ENCODE measurements around the gene CFTR. TPM values are rescaled to one million over a fixed set of nuclear protein-coding genes. Genes with fewer than 3 reads are reported as not detected.

The CFTR gene
- total and polyA plus RNA-seq, 2 donors (not counting 1 experiment from before 2014, with no cell fraction given) = under 0.01 to 0.25 TPM

- Histone ChIP-seq H3K9ac (ENCODE audit: insufficient read depth, low read length) (no peak overlapping the region), H3K79me2 (ENCODE audit: control insufficient read depth, insufficient read depth, low read length) (no peaks in the 10 kb centered on the region), H2AFZ (ENCODE audit: low read length) (no peak overlapping the region), H3K36me3 (ENCODE audit: control insufficient read depth, insufficient read depth, low read length) (no peaks in the 10 kb centered on the region), H3K4me3 (replicated peaks in 1 of 4; ENCODE audit: control extremely low read depth in 1 of 4, insufficient read depth in 1 of 4, low read depth in 3 of 4, low read length in 4 of 4) (no peak overlapping the region), H4K20me1 (ENCODE audit: control insufficient read depth, extremely low read depth, insufficient read depth, low read length) (no peaks in the 10 kb centered on the region), H3K4me2 (ENCODE audit: extremely low read depth, insufficient read depth, low read length) (no peak overlapping the region), H3K9me3 (ENCODE audit: control insufficient read depth, insufficient read depth, low read depth, low read length) (no peaks in the 10 kb centered on the region), H3K27ac (ENCODE audit: insufficient read depth, low read length) (no peak overlapping the region), H3K27me3 (ENCODE audit: control insufficient read depth, insufficient read depth, low read length) (no peaks in the 10 kb centered on the region), H3K4me1 (ENCODE audit: control insufficient read depth, extremely low read depth, insufficient read depth, low read length) (no peaks in the 10 kb centered on the region)
- TF ChIP-seq, protein P1, sequence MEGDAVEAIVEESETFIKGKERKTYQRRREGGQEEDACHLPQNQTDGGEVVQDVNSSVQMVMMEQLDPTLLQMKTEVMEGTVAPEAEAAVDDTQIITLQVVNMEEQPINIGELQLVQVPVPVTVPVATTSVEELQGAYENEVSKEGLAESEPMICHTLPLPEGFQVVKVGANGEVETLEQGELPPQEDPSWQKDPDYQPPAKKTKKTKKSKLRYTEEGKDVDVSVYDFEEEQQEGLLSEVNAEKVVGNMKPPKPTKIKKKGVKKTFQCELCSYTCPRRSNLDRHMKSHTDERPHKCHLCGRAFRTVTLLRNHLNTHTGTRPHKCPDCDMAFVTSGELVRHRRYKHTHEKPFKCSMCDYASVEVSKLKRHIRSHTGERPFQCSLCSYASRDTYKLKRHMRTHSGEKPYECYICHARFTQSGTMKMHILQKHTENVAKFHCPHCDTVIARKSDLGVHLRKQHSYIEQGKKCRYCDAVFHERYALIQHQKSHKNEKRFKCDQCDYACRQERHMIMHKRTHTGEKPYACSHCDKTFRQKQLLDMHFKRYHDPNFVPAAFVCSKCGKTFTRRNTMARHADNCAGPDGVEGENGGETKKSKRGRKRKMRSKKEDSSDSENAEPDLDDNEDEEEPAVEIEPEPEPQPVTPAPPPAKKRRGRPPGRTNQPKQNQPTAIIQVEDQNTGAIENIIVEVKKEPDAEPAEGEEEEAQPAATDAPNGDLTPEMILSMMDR (conservative IDR thresholded peaks at IDR 0.05 in 1 of 2, IDR thresholded peaks at IDR 0.05 in 1 of 2; ENCODE audit: low read depth in 1 of 2, low read length in 2 of 2) = no peak
- no peak for TF ChIP-seq EZH2 (IDR thresholded peaks at IDR 0.05; ENCODE audit: low read length, missing control alignments)
- DNase-seq (ENCODE audit: low read depth in 2 of 2) = no peak
Measured at GRCh38 chr7:117544061-117544460, 64.2 kb downstream of the CFTR start.

- Histone ChIP-seq H3K4me1 (ENCODE audit: control insufficient read depth, extremely low read depth, insufficient read depth, low read length) (no peaks in the 10 kb centered on the region), H4K20me1 (ENCODE audit: control insufficient read depth, extremely low read depth, insufficient read depth, low read length) (no peaks in the 10 kb centered on the region), H3K4me2 (ENCODE audit: extremely low read depth, insufficient read depth, low read length) (no peak overlapping the region), H2AFZ (ENCODE audit: low read length) (no peak overlapping the region), H3K9me3 (ENCODE audit: control insufficient read depth, insufficient read depth, low read depth, low read length) (no peaks in the 10 kb centered on the region), H3K36me3 (ENCODE audit: control insufficient read depth, insufficient read depth, low read length) (no peaks in the 10 kb centered on the region), H3K27me3 (ENCODE audit: control insufficient read depth, insufficient read depth, low read length) (no peaks in the 10 kb centered on the region), H3K9ac (ENCODE audit: insufficient read depth, low read length) (no peak overlapping the region), H3K4me3 (replicated peaks in 1 of 4; ENCODE audit: control extremely low read depth in 1 of 4, insufficient read depth in 1 of 4, low read depth in 3 of 4, low read length in 4 of 4) (no peak overlapping the region), H3K79me2 (ENCODE audit: control insufficient read depth, insufficient read depth, low read length) (no peaks in the 10 kb centered on the region), H3K27ac (ENCODE audit: insufficient read depth, low read length) (no peak overlapping the region)
- TF ChIP-seq, protein P1 (conservative IDR thresholded peaks at IDR 0.05 in 1 of 2, IDR thresholded peaks at IDR 0.05 in 1 of 2; ENCODE audit: low read depth in 1 of 2, low read length in 2 of 2) = no peak
- no peak for TF ChIP-seq EZH2 (IDR thresholded peaks at IDR 0.05; ENCODE audit: low read length, missing control alignments)
- no peak for DNase-seq (ENCODE audit: low read depth in 2 of 2)
Measured at GRCh38 chr7:117548035-117548434, 68.2 kb downstream of the CFTR start.

DNA sequence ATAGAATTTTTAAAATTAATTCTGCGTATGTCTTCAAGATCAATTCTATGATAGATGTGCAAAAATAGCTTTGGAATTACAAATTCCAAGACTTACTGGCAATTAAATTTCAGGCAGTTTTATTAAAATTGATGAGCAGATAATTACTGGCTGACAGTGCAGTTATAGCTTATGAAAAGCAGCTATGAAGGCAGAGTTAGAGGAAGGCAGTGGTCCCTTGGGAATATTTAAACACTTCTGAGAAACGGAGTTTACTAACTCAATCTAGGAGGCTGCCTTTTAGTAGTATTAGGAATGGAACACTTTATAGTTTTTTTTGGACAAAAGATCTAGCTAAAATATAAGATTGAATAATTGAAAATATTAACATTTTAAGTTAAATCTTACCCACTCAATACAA, 70.8 kb downstream of the CFTR start:
- Histone ChIP-seq H3K9me3 (ENCODE audit: control insufficient read depth, insufficient read depth, low read depth, low read length) (no peaks in the 10 kb centered on the region), H3K79me2 (ENCODE audit: control insufficient read depth, insufficient read depth, low read length) (no peaks in the 10 kb centered on the region), H4K20me1 (ENCODE audit: control insufficient read depth, extremely low read depth, insufficient read depth, low read length) (no peaks in the 10 kb centered on the region), H3K36me3 (ENCODE audit: control insufficient read depth, insufficient read depth, low read length) (no peaks in the 10 kb centered on the region), H3K4me3 (replicated peaks in 1 of 4; ENCODE audit: control extremely low read depth in 1 of 4, insufficient read depth in 1 of 4, low read depth in 3 of 4, low read length in 4 of 4) (no peak overlapping the region), H3K27ac (ENCODE audit: insufficient read depth, low read length) (no peak overlapping the region), H3K27me3 (ENCODE audit: control insufficient read depth, insufficient read depth, low read length) (no peaks in the 10 kb centered on the region), H3K4me1 (ENCODE audit: control insufficient read depth, extremely low read depth, insufficient read depth, low read length) (no peaks in the 10 kb centered on the region), H3K9ac (ENCODE audit: insufficient read depth, low read length) (no peak overlapping the region), H2AFZ (ENCODE audit: low read length) (no peak overlapping the region), H3K4me2 (ENCODE audit: extremely low read depth, insufficient read depth, low read length) (no peak overlapping the region)
- no peak for TF ChIP-seq EZH2 (IDR thresholded peaks at IDR 0.05; ENCODE audit: low read length, missing control alignments)
- TF ChIP-seq, protein P1 (conservative IDR thresholded peaks at IDR 0.05 in 1 of 2, IDR thresholded peaks at IDR 0.05 in 1 of 2; ENCODE audit: low read depth in 1 of 2, low read length in 2 of 2) = no peak
- DNase-seq (ENCODE audit: low read depth in 2 of 2) = no peak

Data from fibroblast of lung (primary cell).